A549 treated with CpdA at 1 μM for 4 hours (cell line): ENCODE results near the gene OR52E8. TPM values are rescaled to one million over a fixed set of nuclear protein-coding genes. Genes with fewer than 3 reads are reported as not detected.

Source experiments
- total RNA-seq: library from RNA; stranded (reverse); fragments of 200-300 nt; extraction: Qiagen RNA extraction; gene quantifications from 5 replicates; pipeline ENCODE4 v1.2.3, GENCODE V29; 2022; ENCODE audit warnings: low read depth

The OR52E8 gene
- not detected in 5 replicates for total RNA-seq

GRCh38 chr11:5857590-5857989, at the start of gene OR52E8:
TSS of gene OR52E8 (minus strand) at chr11:5857690. CDS start at chr11:5857690, 0 bp downstream.

DNA sequence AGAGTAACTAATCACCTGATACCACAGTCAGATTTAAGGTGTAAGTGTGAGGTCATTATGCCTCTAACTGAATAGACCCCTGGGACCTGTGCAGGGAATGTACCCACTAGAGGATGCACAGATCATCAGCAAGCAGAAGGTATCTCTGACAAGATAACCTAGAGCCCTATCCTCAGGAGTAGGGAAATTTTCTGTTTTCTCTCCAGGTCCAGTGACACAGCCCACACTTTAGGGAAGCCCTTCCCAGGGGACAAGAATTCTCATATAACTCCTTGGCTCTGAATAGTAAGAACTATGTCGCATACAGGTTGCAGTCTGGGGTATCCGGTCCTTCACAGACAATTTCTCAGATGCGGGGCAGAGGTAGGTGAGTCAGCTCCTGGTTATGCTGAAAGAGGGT, 35.4 kb upstream of the OR52E8 start, which contains the start of gene OR52E5:
TSS of gene OR52E5 (plus strand) at position 301 of the 400 bp plus-strand sequence. CDS start 7,569 bp downstream, outside the sequence.

GRCh38 chr11:5880329-5880728, 22.8 kb upstream of the OR52E8 start, which contains the start of gene OR52E4:
TSS of gene OR52E4 (plus strand) at chr11:5880629. CDS start at chr11:5884293, 3,664 bp downstream.

DNA sequence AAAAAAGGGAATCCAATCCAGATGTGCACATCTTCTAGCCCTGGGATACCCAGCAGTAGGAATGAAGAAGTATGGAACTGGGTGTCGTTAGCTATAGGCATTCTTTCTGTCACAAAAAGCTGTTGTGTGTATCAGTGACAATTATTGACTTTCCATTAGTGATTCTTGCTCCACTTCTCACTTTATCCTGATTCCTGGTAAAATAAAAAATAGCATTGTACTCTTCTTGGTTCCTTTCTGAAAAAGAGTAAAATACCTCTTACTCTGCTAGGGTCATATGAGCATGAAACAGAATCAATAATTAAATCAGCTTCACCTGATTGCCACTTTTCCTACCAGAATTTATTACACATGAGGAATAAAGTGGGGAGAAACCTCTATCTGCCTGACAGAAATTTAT, 15.7 kb downstream of the OR52E8 start, which contains the start of gene OR52E6:
TSS of gene OR52E6 (minus strand) at position 101 of the 400 bp plus-strand sequence. CDS start at position 101, 0 bp downstream.

DNA sequence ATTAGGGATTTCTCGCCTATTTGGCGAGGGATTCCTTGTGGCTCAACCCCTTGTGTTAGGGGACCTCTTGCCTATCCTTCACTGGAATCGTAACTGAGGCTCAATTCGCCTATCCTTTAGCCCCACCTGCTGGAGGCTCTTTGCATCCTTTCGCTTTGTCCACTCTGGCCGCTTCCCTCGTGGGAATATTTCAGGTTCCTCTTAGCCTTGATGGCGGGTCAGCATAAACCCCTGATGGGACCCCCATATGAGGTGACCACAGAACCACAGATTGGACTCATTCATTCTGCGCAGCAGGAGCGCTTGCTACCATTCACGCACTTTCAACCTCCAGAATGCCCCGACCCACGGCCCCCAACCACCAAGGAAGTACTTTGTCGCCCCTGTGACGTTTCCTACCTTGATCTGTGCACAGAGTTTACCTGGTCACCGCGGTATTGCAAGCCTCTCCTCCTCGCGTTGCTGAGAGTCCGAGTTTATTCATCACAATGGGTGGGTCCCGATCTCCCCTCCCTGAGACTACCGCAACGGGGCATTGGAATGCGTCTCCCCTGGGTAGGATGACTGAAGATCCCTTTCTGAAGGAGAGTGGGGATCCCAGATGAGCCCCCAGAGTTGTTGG, 48.9 kb downstream of the OR52E8 start, which contains the start of gene OR52N2:
TSS of gene OR52N2 (plus strand) at position 425 of the 622 bp plus-strand sequence. CDS start 11,412 bp downstream, outside the sequence.

Other genes starting within 250 kb of the OR52E8 start
- gene TRIM34, start 232.7 kb downstream of the OR52E8 start, total RNA-seq, result 2.3 to 4.3 TPM (median 3.3 TPM) in 5 replicates
- gene TRIM5, start 172.6 kb downstream of the OR52E8 start, total RNA-seq, result 12.4 to 15.5 TPM (median 12.8 TPM) in 5 replicates
- gene TRIM22, start 167.9 kb downstream of the OR52E8 start, total RNA-seq, result 0.57 to 1.1 TPM (median 0.82 TPM) in 5 replicates
- gene OR56B1, start 121.2 kb downstream of the OR52E8 start, total RNA-seq, result not detected in 5 replicates
- not detected in 5 replicates for gene OR52N4, start 103.4 kb downstream of the OR52E8 start, total RNA-seq
- gene OR52N5, start 74.3 kb downstream of the OR52E8 start, total RNA-seq, result not detected in 5 replicates
- not detected in 5 replicates for gene OR52N1, start 66.4 kb downstream of the OR52E8 start, total RNA-seq
- not detected in 5 replicates for gene OR52N2, start 48.8 kb downstream of the OR52E8 start, total RNA-seq
- not detected in 5 replicates for gene OR52E6, start 15.8 kb downstream of the OR52E8 start, total RNA-seq
- not detected in 5 replicates for gene OR52E4, start 22.9 kb upstream of the OR52E8 start, total RNA-seq
- gene OR52E5, start 35.5 kb upstream of the OR52E8 start, total RNA-seq, result not detected in 5 replicates
- gene OR56A3, start 84.6 kb upstream of the OR52E8 start, total RNA-seq, result not detected in 5 replicates
- not detected in 5 replicates for gene OR56A5, start 110.8 kb upstream of the OR52E8 start, total RNA-seq
- not detected in 5 replicates for gene OR52L1, start 129.3 kb upstream of the OR52E8 start, total RNA-seq
- not detected in 5 replicates for gene OR56A4, start 149.3 kb upstream of the OR52E8 start, total RNA-seq
- gene OR56A1, start 173.1 kb upstream of the OR52E8 start, total RNA-seq, result not detected in 5 replicates
- gene OR56B4, start 250.0 kb upstream of the OR52E8 start, total RNA-seq, result not detected in 5 replicates